Gastroesophageal sphincter (tissue), 4 donors: Measurements from ENCODE around the gene DHRSX. TPM values are rescaled to one million over a fixed set of nuclear protein-coding genes. Genes with fewer than 3 reads are reported as not detected.
"Not testable (repeated sequence)": the region's sequence is repeated elsewhere in the genome, so short reads cannot be mapped to it uniquely, and the experiment has no call there.

ENCODE experiments used
- ATAC-seq: fragments of 150-250 bp; one replicate; pipeline ENCODE4 v1.9.1; 2016; ENCODE audit warnings: mild to moderate bottlenecking, moderate library complexity
- H3K27ac ChIP-seq, 4 donors: fragments of 200-600 bp; sonication (generic) in 3 of 4; 1 replicate in 3 of 4; 2 replicates in 1 of 4; pipeline ENCODE4 v1.5.1; 2016 to 2019
- H3K27me3 ChIP-seq: fragments of 200-600 bp; sonication (generic); one replicate; pipeline ENCODE4 v1.5.1; 2019
- H3K36me3 ChIP-seq, 2 donors: fragments of 200-600 bp; sonication (generic); one replicate each; pipeline ENCODE4 v1.5.1; 2019; ENCODE audit warnings: control low read depth in 1 of 2
- H3K4me1 ChIP-seq, 3 donors: fragments of 200-600 bp; sonication (generic); 1 replicate in 2 of 3; 2 replicates in 1 of 3; pipeline ENCODE4 v1.5.1; 2016 to 2019; ENCODE audit warnings: control low read depth in 2 of 3
- H3K4me3 ChIP-seq, 2 donors: fragments of 200-600 bp; sonication (generic); one replicate each; pipeline ENCODE4 v1.5.1; 2019; ENCODE audit warnings: mild to moderate bottlenecking in 1 of 2, moderate library complexity in 1 of 2
- H3K9me3 ChIP-seq, 3 donors: fragments of 200-600 bp; sonication (generic); one replicate each; pipeline ENCODE4 v1.5.1; 2017 to 2019; ENCODE audit warnings: control low read depth in 2 of 3
- CTCF ChIP-seq, 4 experiments: fragments of 200-600 bp in 2 of 4; fragments of 450-650 bp in 2 of 4; sonication (generic) in 1 of 4; IDR thresholded peaks; one replicate each; pipeline ENCODE4 v1.5.1; 2017 to 2019; ENCODE audit warnings: antibody characterized with exemption in 4 of 4, mild to moderate bottlenecking in 2 of 4, moderate library complexity in 2 of 4
- EP300 ChIP-seq: sonication (generic); formaldehyde crosslinking; IDR thresholded peaks from one replicate; pipeline ENCODE4 v1.6.1; 2017; ENCODE audit warnings: antibody characterized with exemption, mild to moderate bottlenecking
- POLR2A ChIP-seq, 2 donors: fragments of 450-650 bp; IDR thresholded peaks; one replicate each; pipeline ENCODE4 v1.6.1; 2017; ENCODE audit warnings: antibody characterized with exemption in 2 of 2, mild to moderate bottlenecking in 2 of 2, moderate library complexity in 1 of 2
- POLR2AphosphoS5 ChIP-seq: sonication (generic); formaldehyde crosslinking; IDR thresholded peaks from one replicate; pipeline ENCODE4 v1.6.1; 2017; ENCODE audit warnings: antibody characterized with exemption
- WGBS, 2 donors: methylation state at CpG; one replicate each; pipeline ENCODE4 v1.1.5; 2018; ENCODE audit warnings: low coverage in 1 of 2; 5-methylcytosine and 5-hydroxymethylcytosine counted together
- total RNA-seq, 4 donors: library from RNA; depleted of rRNA; stranded (reverse); fragments of >200 nt; gene quantifications; one replicate each; pipeline ENCODE4 v1.1.0, GENCODE V29; 2016

Gene DHRSX
- total RNA-seq, 4 donors from 2014 or later = 16.8 to 26.3 (median 21.1) TPM

GRCh38 chrX:2462074-2462473, 38.7 kb downstream of the DHRSX start:
- Histone ChIP-seq H3K9me3 (no peaks in the 10 kb centered on the region), H3K27me3 (no peaks in the 10 kb centered on the region), H3K36me3 (no peaks in the 10 kb centered on the region), H3K4me1 (peaks cover 0 to 19% (median 0%) of the 10 kb centered on the region in 3 donors), H3K27ac (no peak overlapping the region), H3K4me3 (no peak overlapping the region)
- 25 to 31% methylated on average over 4 of the region's 5 CpGs for WGBS, 2 donors
- no peak for ATAC-seq
- TF ChIP-seq POLR2AphosphoS5 = no peak
- no peak for TF ChIP-seq POLR2A (IDR thresholded peaks at IDR 0.05)
- TF ChIP-seq CTCF (IDR thresholded peaks at IDR 0.05) = no peak
- no peak for TF ChIP-seq EP300

GRCh38 chrX:2461711-2462016, 39.1 kb downstream of the DHRSX start:
- Histone ChIP-seq H3K4me3 (no peak overlapping the region), H3K36me3 (no peaks in the 10 kb centered on the region), H3K4me1 (peaks cover 0 to 19% (median 0%) of the 10 kb centered on the region in 3 donors), H3K27me3 (no peaks in the 10 kb centered on the region), H3K9me3 (no peaks in the 10 kb centered on the region), H3K27ac (no peak overlapping the region)
- TF ChIP-seq POLR2AphosphoS5 = no peak
- TF ChIP-seq CTCF (IDR thresholded peaks at IDR 0.05) = no peak
- no peak for TF ChIP-seq EP300
- no peak for TF ChIP-seq POLR2A (IDR thresholded peaks at IDR 0.05)
- 81 to 90% methylated on average over 2 to 8 of the region's 8 CpGs for WGBS, 2 donors
- no peak for ATAC-seq

GRCh38 chrX:2460821-2461710, 39.7 kb downstream of the DHRSX start:
- 91 to 93% methylated on average over 11 to 13 of the region's 17 CpGs for WGBS, 2 donors
- not testable (repeated sequence) for H3K4me3 ChIP-seq, ATAC-seq, H3K36me3 ChIP-seq, H3K27me3 ChIP-seq, H3K9me3 ChIP-seq, H3K27ac ChIP-seq
- peaks cover 0 to 19% (median 0%) of the 10 kb centered on the region in 3 donors for H3K4me1 ChIP-seq

GRCh38 chrX:2460048-2460447, 40.7 kb downstream of the DHRSX start:
- ATAC-seq, H3K36me3 ChIP-seq, H3K9me3 ChIP-seq, H3K4me3 ChIP-seq, H3K27ac ChIP-seq, H3K27me3 ChIP-seq: not testable (repeated sequence)
- WGBS, 2 donors = 88 to 100% methylated on average over 2 to 5 of the region's 10 CpGs
- H3K4me1 ChIP-seq = peaks cover 0 to 19% (median 0%) of the 10 kb centered on the region in 3 donors

GRCh38 chrX:2458309-2458708, 42.5 kb downstream of the DHRSX start:
- H3K9me3 ChIP-seq = no peaks in the 10 kb centered on the region
- WGBS, 2 donors = 71 to 93% methylated on average over 6 of the region's 6 CpGs
- H3K27ac ChIP-seq = no peak overlapping the region
- H3K36me3 ChIP-seq = no peaks in the 10 kb centered on the region
- H3K27me3 ChIP-seq = no peaks in the 10 kb centered on the region
- TF ChIP-seq POLR2AphosphoS5 (no peak), CTCF (IDR thresholded peaks at IDR 0.05) (no peak), POLR2A (IDR thresholded peaks at IDR 0.05) (no peak), EP300 (no peak)
- no peak overlapping the region for H3K4me3 ChIP-seq
- peaks cover 0 to 19% (median 0%) of the 10 kb centered on the region in 3 donors for H3K4me1 ChIP-seq
- no peak for ATAC-seq
